ENCODE data around the gene IQCM. TPM values are rescaled to one million over a fixed set of nuclear protein-coding genes. Genes with fewer than 3 reads are reported as not detected.

IQCM gene
- polyA plus RNA-seq, 3 donors: not detected

DNA sequence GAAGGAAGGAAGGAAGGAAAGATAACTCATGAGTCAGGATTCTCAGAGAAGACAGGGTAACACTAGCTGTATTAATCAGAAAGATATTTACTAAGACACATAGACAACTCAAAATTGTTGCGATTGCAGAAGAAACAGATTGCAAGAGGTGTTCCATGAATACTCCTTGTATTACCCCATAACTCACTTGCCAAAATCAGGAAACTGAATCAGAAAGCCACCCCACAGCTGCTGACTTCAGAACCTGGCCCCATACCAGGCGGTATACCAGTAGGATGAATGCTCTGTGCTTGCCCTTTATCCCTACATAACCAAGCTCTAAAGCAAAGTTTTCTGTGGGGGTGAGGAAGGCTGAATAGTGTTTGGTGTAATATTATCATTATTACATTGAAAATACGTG, 468.5 kb downstream of the IQCM start:
- Mint-ChIP-seq H3K27me3 (ENCODE audit: low read depth in 3 of 3) (no peaks in the 10 kb centered on the region), H3K27ac (no peak overlapping the region), H3K9me3 (peaks cover 0 to 10% (median 5%) of the 10 kb centered on the region in 7 donors), H3K36me3 (no peaks in the 10 kb centered on the region), H3K4me1 (no peaks in the 10 kb centered on the region), H3K4me3 (no peak overlapping the region)
- Histone ChIP-seq H3K4me2 (replicated peaks; ENCODE audit: extremely low read depth, low read length, poor library complexity, severe bottlenecking) (no peak overlapping the region), H3K27me3 (ENCODE audit: control insufficient read depth in 2 of 2, insufficient read depth in 2 of 2, low read length in 2 of 2) (no peaks in the 10 kb centered on the region), H3K4me1 (ENCODE audit: control insufficient read depth in 1 of 2, insufficient read depth in 2 of 2, low read length in 2 of 2) (no peaks in the 10 kb centered on the region), H2AFZ (ENCODE audit: insufficient read depth, low read depth, low read length, poor library complexity, severe bottlenecking) (no peak overlapping the region), H3K9ac (ENCODE audit: insufficient read depth, low read length, poor library complexity, severe bottlenecking) (no peak overlapping the region), H3K27ac (ENCODE audit: low read depth in 1 of 2, low read length in 2 of 2) (no peak overlapping the region), H3K79me2 (ENCODE audit: insufficient read depth, low read length) (no peaks in the 10 kb centered on the region), H3K36me3 (replicated peaks in 1 of 2; ENCODE audit: control insufficient read depth in 1 of 2, insufficient read depth in 2 of 2, low read length in 2 of 2) (no peaks in the 10 kb centered on the region), H4K20me1 (ENCODE audit: insufficient read depth, low read length) (no peaks in the 10 kb centered on the region), H3K9me3 (replicated peaks in 1 of 2; ENCODE audit: control insufficient read depth in 1 of 2, insufficient read depth in 1 of 2, low read length in 2 of 2) (peaks cover 0 to 4% of the 10 kb centered on the region in 2 donors), H3K4me3 (replicated peaks in 1 of 3; ENCODE audit: low read depth in 2 of 3, low read length in 3 of 3) (no peak overlapping the region)
- DNase-seq: no peak
- 100% methylated on average over 1 of the region's 3 CpGs for WGBS (ENCODE audit: insufficient coverage)
- intact Hi-C loops (cut with micrococcal nuclease): no loop called here
- TF ChIP-seq, protein P1, sequence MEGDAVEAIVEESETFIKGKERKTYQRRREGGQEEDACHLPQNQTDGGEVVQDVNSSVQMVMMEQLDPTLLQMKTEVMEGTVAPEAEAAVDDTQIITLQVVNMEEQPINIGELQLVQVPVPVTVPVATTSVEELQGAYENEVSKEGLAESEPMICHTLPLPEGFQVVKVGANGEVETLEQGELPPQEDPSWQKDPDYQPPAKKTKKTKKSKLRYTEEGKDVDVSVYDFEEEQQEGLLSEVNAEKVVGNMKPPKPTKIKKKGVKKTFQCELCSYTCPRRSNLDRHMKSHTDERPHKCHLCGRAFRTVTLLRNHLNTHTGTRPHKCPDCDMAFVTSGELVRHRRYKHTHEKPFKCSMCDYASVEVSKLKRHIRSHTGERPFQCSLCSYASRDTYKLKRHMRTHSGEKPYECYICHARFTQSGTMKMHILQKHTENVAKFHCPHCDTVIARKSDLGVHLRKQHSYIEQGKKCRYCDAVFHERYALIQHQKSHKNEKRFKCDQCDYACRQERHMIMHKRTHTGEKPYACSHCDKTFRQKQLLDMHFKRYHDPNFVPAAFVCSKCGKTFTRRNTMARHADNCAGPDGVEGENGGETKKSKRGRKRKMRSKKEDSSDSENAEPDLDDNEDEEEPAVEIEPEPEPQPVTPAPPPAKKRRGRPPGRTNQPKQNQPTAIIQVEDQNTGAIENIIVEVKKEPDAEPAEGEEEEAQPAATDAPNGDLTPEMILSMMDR (IDR thresholded peaks at IDR 0.05): no peak

DNA sequence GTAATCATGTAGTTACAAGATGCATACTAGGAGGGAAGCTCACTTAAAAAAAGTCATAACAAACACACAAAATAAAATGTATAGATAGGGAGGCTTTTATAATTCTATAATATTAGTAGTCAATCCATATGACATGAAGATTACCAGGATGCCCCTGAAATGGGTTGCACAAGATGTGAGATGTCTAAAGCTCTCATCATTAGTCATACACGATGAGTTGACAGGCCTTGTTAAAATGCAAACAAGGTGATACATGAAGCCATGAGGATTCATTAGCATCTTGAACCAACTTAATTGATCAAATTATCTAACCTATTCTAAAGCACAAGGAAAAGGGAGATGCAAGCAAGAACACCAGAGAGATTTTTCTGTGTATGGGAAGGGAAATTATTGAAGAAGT, 470.2 kb downstream of the IQCM start:
- H3K27me3 Mint-ChIP-seq (ENCODE audit: low read depth in 3 of 3): no peaks in the 10 kb centered on the region
- H3K27ac Mint-ChIP-seq: no peak overlapping the region
- no peaks in the 10 kb centered on the region for H3K79me2 ChIP-seq (ENCODE audit: insufficient read depth, low read length)

More for the DNA sequence above, 470.2 kb downstream of the IQCM start:
- no peak overlapping the region for H3K4me3 Mint-ChIP-seq
- Histone ChIP-seq H3K9ac (ENCODE audit: insufficient read depth, low read length, poor library complexity, severe bottlenecking) (no peak overlapping the region), H3K4me1 (ENCODE audit: control insufficient read depth in 1 of 2, insufficient read depth in 2 of 2, low read length in 2 of 2) (no peaks in the 10 kb centered on the region), H3K36me3 (replicated peaks in 1 of 2; ENCODE audit: control insufficient read depth in 1 of 2, insufficient read depth in 2 of 2, low read length in 2 of 2) (no peaks in the 10 kb centered on the region), H3K4me3 (replicated peaks in 1 of 3; ENCODE audit: low read depth in 2 of 3, low read length in 3 of 3) (no peak overlapping the region), H3K27me3 (ENCODE audit: control insufficient read depth in 2 of 2, insufficient read depth in 2 of 2, low read length in 2 of 2) (no peaks in the 10 kb centered on the region), H2AFZ (ENCODE audit: insufficient read depth, low read depth, low read length, poor library complexity, severe bottlenecking) (no peak overlapping the region), H3K9me3 (replicated peaks in 1 of 2; ENCODE audit: control insufficient read depth in 1 of 2, insufficient read depth in 1 of 2, low read length in 2 of 2) (peaks cover 12 to 17% of the 10 kb centered on the region in 2 donors), H3K4me2 (replicated peaks; ENCODE audit: extremely low read depth, low read length, poor library complexity, severe bottlenecking) (no peak overlapping the region), H4K20me1 (ENCODE audit: insufficient read depth, low read length) (no peaks in the 10 kb centered on the region), H3K27ac (ENCODE audit: low read depth in 1 of 2, low read length in 2 of 2) (no peak overlapping the region)
- no peak for DNase-seq
- intact Hi-C loops (cut with micrococcal nuclease): no loop called here
- TF ChIP-seq, protein P1 (IDR thresholded peaks at IDR 0.05): no peak
- WGBS (ENCODE audit: insufficient coverage): no CpG with 5 or more reads among the region's 1 CpG
- H3K9me3 Mint-ChIP-seq: peaks cover 0 to 11% (median 4%) of the 10 kb centered on the region in 7 donors
- no peaks in the 10 kb centered on the region for H3K4me1 Mint-ChIP-seq
- H3K36me3 Mint-ChIP-seq: no peaks in the 10 kb centered on the region

Data from CD14-positive monocyte (primary cell).